ENCODE measurements around the gene CEP112. TPM values are rescaled to one million over a fixed set of nuclear protein-coding genes. Genes with fewer than 3 reads are reported as not detected.

The CEP112 gene
- polyA plus RNA-seq, 1 donor from 2014 or later = 6.0 TPM

GRCh38 chr17:66230922-66231591 lies 39.1 kb upstream of the CEP112 start:
- H3K4me3 ChIP-seq (ENCODE audit: low read length) = no peak overlapping the region
- no peak overlapping the region for H3K4me2 ChIP-seq (ENCODE audit: low read length)
- no peaks in the 10 kb centered on the region for H4K20me1 ChIP-seq (ENCODE audit: insufficient read depth)
- H3K9me2 ChIP-seq (ENCODE audit: insufficient read depth, low read length) = no peaks in the 10 kb centered on the region
- TF ChIP-seq CTCF (IDR thresholded peaks at IDR 0.05; ENCODE audit: poor library complexity, severe bottlenecking) (no peak), EP300 (conservative IDR thresholded peaks at IDR 0.05; ENCODE audit: poor library complexity, severe bottlenecking) (no peak), TAF1 (IDR thresholded peaks at IDR 0.05; ENCODE audit: low read depth) (no peak), RAD21 (conservative IDR thresholded peaks at IDR 0.05) (no peak), REST (IDR thresholded peaks at IDR 0.05; ENCODE audit: borderline replicate concordance) (no peak), SMC3 (conservative IDR thresholded peaks at IDR 0.05; ENCODE audit: poor library complexity) (no peak), EZH2 (IDR thresholded peaks at IDR 0.05; ENCODE audit: borderline replicate concordance, insufficient read depth, low read length, poor library complexity, severe bottlenecking) (no peak), POLR2AphosphoS5 (IDR thresholded peaks at IDR 0.05) (no peak), MXI1 (conservative IDR thresholded peaks at IDR 0.05; ENCODE audit: poor library complexity, severe bottlenecking) (no peak)
- H3K9me3 ChIP-seq (ENCODE audit: low read length) = no peaks in the 10 kb centered on the region
- H3K27me3 ChIP-seq (ENCODE audit: insufficient read depth, low read depth, low read length) = no peaks in the 10 kb centered on the region
- H3K27ac ChIP-seq (ENCODE audit: low read length) = no peak overlapping the region
- no peak overlapping the region for H3K9ac ChIP-seq (ENCODE audit: low read length)
- H2AFZ ChIP-seq (ENCODE audit: low read depth, low read length) = no peak overlapping the region
- no peaks in the 10 kb centered on the region for H3F3A ChIP-seq (ENCODE audit: insufficient read depth, low read length, poor library complexity, severe bottlenecking)
- no peaks in the 10 kb centered on the region for H3K36me3 ChIP-seq (ENCODE audit: insufficient read depth, low read length)
- H3K79me2 ChIP-seq (replicated peaks; ENCODE audit: insufficient read depth, low read length) = no peaks in the 10 kb centered on the region

GRCh38 chr17:66229783-66230538 lies 38.0 kb upstream of the CEP112 start:
- Histone ChIP-seq H3K4me2 (ENCODE audit: low read length) (no peak overlapping the region), H4K20me1 (ENCODE audit: insufficient read depth) (no peaks in the 10 kb centered on the region), H3K9ac (ENCODE audit: low read length) (no peak overlapping the region), H3F3A (ENCODE audit: insufficient read depth, low read length, poor library complexity, severe bottlenecking) (no peaks in the 10 kb centered on the region), H2AFZ (ENCODE audit: low read depth, low read length) (no peak overlapping the region), H3K27me3 (ENCODE audit: insufficient read depth, low read depth, low read length) (no peaks in the 10 kb centered on the region), H3K4me3 (ENCODE audit: low read length) (no peak overlapping the region), H3K36me3 (ENCODE audit: insufficient read depth, low read length) (no peaks in the 10 kb centered on the region), H3K9me2 (ENCODE audit: insufficient read depth, low read length) (no peaks in the 10 kb centered on the region), H3K79me2 (replicated peaks; ENCODE audit: insufficient read depth, low read length) (no peaks in the 10 kb centered on the region), H3K27ac (ENCODE audit: low read length) (no peak overlapping the region), H3K9me3 (ENCODE audit: low read length) (no peaks in the 10 kb centered on the region)
- TF ChIP-seq EZH2 (IDR thresholded peaks at IDR 0.05; ENCODE audit: borderline replicate concordance, insufficient read depth, low read length, poor library complexity, severe bottlenecking) (no peak), CTCF (IDR thresholded peaks at IDR 0.05; ENCODE audit: poor library complexity, severe bottlenecking) (no peak), SMC3 (conservative IDR thresholded peaks at IDR 0.05; ENCODE audit: poor library complexity) (no peak), RAD21 (conservative IDR thresholded peaks at IDR 0.05) (no peak), MXI1 (conservative IDR thresholded peaks at IDR 0.05; ENCODE audit: poor library complexity, severe bottlenecking) (no peak), POLR2AphosphoS5 (IDR thresholded peaks at IDR 0.05) (no peak), TAF1 (IDR thresholded peaks at IDR 0.05; ENCODE audit: low read depth) (no peak), REST (IDR thresholded peaks at IDR 0.05; ENCODE audit: borderline replicate concordance) (no peak), EP300 (conservative IDR thresholded peaks at IDR 0.05; ENCODE audit: poor library complexity, severe bottlenecking) (no peak)

All from neural cell (in vitro differentiated cells).